Measurements from ENCODE around the gene PCSK5. TPM values are rescaled to one million over a fixed set of nuclear protein-coding genes. Genes with fewer than 3 reads are reported as not detected.

PCSK5 gene
- total RNA-seq, 2 experiments from 2014 or later, result 0.76 TPM; not detected in 1

- Histone ChIP-seq H3K9me2 (ENCODE audit: insufficient read depth, low read length) (no peaks in the 10 kb centered on the region), H3K9me3 (ENCODE audit: low read length) (no peaks in the 10 kb centered on the region), H3K4me2 (ENCODE audit: low read length) (no peak overlapping the region), H4K20me1 (ENCODE audit: insufficient read depth, low read length) (no peaks in the 10 kb centered on the region), H3K4me1 (ENCODE audit: insufficient read depth, low read length, poor library complexity, severe bottlenecking) (no peaks in the 10 kb centered on the region), H2AFZ (ENCODE audit: low read length) (no peak overlapping the region), H3K79me2 (ENCODE audit: insufficient read depth, low read depth, low read length) (no peaks in the 10 kb centered on the region), H3K4me3 (ENCODE audit: low read depth, low read length, poor library complexity, severe bottlenecking) (no peak overlapping the region), H3K36me3 (ENCODE audit: insufficient read depth, low read length) (no peaks in the 10 kb centered on the region), H3K27ac (ENCODE audit: low read depth, low read length, poor library complexity, severe bottlenecking) (no peak overlapping the region)
- no TSS peak for BruUV-seq (replicated peaks)
- ChIA-PET CTCF (ENCODE audit: unreplicated experiment) (no interaction called here), POLR2A (interaction anchor here (0.6 kb wide), 2 partner anchors 10 to 639 kb away, joined by 3 read pairs; no protein-coding TSS in a partner anchor)
- no peak for DNase-seq (ENCODE audit: low spot score)
- intact Hi-C loops (cut with micrococcal nuclease; ENCODE audit: unreplicated experiment), result no loop called here
- TF ChIP-seq EZH2phosphoT487 (IDR thresholded peaks at IDR 0.05; ENCODE audit: borderline replicate concordance, low read depth, low read length), result no peak
- TF ChIP-seq CTCF (conservative IDR thresholded peaks at IDR 0.05; ENCODE audit: low read length), result no peak
Measured at GRCh38 chr9:76298521-76299144, 408.2 kb downstream of the PCSK5 start.

DNA sequence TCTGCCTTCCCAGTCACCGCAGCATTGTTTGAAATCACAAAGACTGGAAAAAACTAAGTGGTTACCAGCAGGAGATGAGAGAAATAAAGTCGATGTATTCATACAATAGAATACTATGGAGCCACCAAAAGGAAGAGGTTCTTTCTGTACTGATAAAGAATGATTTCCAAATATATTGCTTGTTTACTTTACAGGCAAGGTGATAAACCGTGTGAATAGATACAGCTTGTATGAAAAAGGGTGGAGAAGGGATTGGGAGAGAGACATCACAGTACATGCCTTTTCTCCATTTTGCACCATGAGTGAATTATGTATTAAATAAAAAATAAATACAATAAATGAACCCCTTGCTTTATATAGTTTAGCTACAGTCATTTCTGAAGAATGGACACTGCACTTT, 412.1 kb downstream of the PCSK5 start:
- Histone ChIP-seq H3K27ac (ENCODE audit: low read depth, low read length, poor library complexity, severe bottlenecking) (no peak overlapping the region), H3K9me3 (ENCODE audit: low read length) (no peaks in the 10 kb centered on the region), H3K4me3 (ENCODE audit: low read depth, low read length, poor library complexity, severe bottlenecking) (no peak overlapping the region), H3K4me2 (ENCODE audit: low read length) (no peak overlapping the region), H3K36me3 (ENCODE audit: insufficient read depth, low read length) (no peaks in the 10 kb centered on the region), H4K20me1 (ENCODE audit: insufficient read depth, low read length) (no peaks in the 10 kb centered on the region), H3K4me1 (ENCODE audit: insufficient read depth, low read length, poor library complexity, severe bottlenecking) (no peaks in the 10 kb centered on the region), H2AFZ (ENCODE audit: low read length) (no peak overlapping the region), H3K9me2 (ENCODE audit: insufficient read depth, low read length) (no peaks in the 10 kb centered on the region), H3K79me2 (ENCODE audit: insufficient read depth, low read depth, low read length) (no peaks in the 10 kb centered on the region)
- TF ChIP-seq EZH2phosphoT487 (IDR thresholded peaks at IDR 0.05; ENCODE audit: borderline replicate concordance, low read depth, low read length), result no peak
- TF ChIP-seq CTCF (conservative IDR thresholded peaks at IDR 0.05; ENCODE audit: low read length), result no peak
- ChIA-PET CTCF (ENCODE audit: unreplicated experiment) (interaction anchor here (1.0 kb wide), 1 partner anchor 108 kb away, joined by 3 read pairs; no protein-coding TSS in a partner anchor), POLR2A (interaction anchor here (0.6 kb wide), 1 partner anchor 497 kb away, joined by 3 read pairs; no protein-coding TSS in a partner anchor)
- intact Hi-C loops (cut with micrococcal nuclease; ENCODE audit: unreplicated experiment), result loop anchor here (5.0 kb wide), 1 partner anchor 1035 kb away; no protein-coding TSS in a partner anchor
- no TSS peak for BruUV-seq (replicated peaks)
- no peak for DNase-seq (ENCODE audit: low spot score)

GRCh38 chr9:76302947-76303550, 412.6 kb downstream of the PCSK5 start:
- ChIA-PET CTCF (ENCODE audit: unreplicated experiment) (interaction anchor here (1.0 kb wide), 1 partner anchor 109 kb away, joined by 3 read pairs; no protein-coding TSS in a partner anchor), POLR2A (interaction anchor here (0.6 kb wide), 1 partner anchor 497 kb away, joined by 3 read pairs; no protein-coding TSS in a partner anchor)
- DNase-seq (ENCODE audit: low spot score), result peak; percentile 70
- H3K9me2 ChIP-seq (ENCODE audit: insufficient read depth, low read length), result no peaks in the 10 kb centered on the region
- peak; percentile 83 for TF ChIP-seq CTCF (conservative IDR thresholded peaks at IDR 0.05; ENCODE audit: low read length)
- TF ChIP-seq EZH2phosphoT487 (IDR thresholded peaks at IDR 0.05; ENCODE audit: borderline replicate concordance, low read depth, low read length), result no peak
- no peaks in the 10 kb centered on the region for H4K20me1 ChIP-seq (ENCODE audit: insufficient read depth, low read length)
- H3K4me3 ChIP-seq (ENCODE audit: low read depth, low read length, poor library complexity, severe bottlenecking), result no peak overlapping the region
- H3K79me2 ChIP-seq (ENCODE audit: insufficient read depth, low read depth, low read length), result no peaks in the 10 kb centered on the region
- intact Hi-C loops (cut with micrococcal nuclease; ENCODE audit: unreplicated experiment), result loop anchor here (5.0 kb wide), 1 partner anchor 1036 kb away; no protein-coding TSS in a partner anchor
- H3K27ac ChIP-seq (ENCODE audit: low read depth, low read length, poor library complexity, severe bottlenecking), result no peak overlapping the region
- H3K4me2 ChIP-seq (ENCODE audit: low read length), result no peak overlapping the region
- no peaks in the 10 kb centered on the region for H3K4me1 ChIP-seq (ENCODE audit: insufficient read depth, low read length, poor library complexity, severe bottlenecking)
- no peaks in the 10 kb centered on the region for H3K36me3 ChIP-seq (ENCODE audit: insufficient read depth, low read length)
- H2AFZ ChIP-seq (ENCODE audit: low read length), result no peak overlapping the region
- no TSS peak for BruUV-seq (replicated peaks)
- H3K9me3 ChIP-seq (ENCODE audit: low read length), result no peaks in the 10 kb centered on the region

Measured in OCI-LY7 (cell line).